Tibial artery (tissue), 4 donors: ENCODE results near the gene SPHK1.
A peak's percentile ranks its signal among the peaks of the same experiment; 100 is the strongest.
"Not testable (repeated sequence)": the region's sequence is repeated elsewhere in the genome, so short reads cannot be mapped to it uniquely, and the experiment has no call there.

Source experiments
- DNase-seq, 2 donors: peaks; one replicate each; pipeline ENCODE4 v3.0.0-alpha.2; 2019
- H3K27ac ChIP-seq, 2 donors: fragments of 200-600 bp; sonication (generic) in 1 of 2; 1 replicate in 1 of 2; 2 replicates in 1 of 2; pipeline ENCODE4 v1.5.1; 2018 to 2019; ENCODE audit warnings: mild to moderate bottlenecking in 1 of 2
- H3K27me3 ChIP-seq, 2 donors: fragments of 200-600 bp; sonication (generic) in 1 of 2; one replicate each; pipeline versions ENCODE4 v1.5.1 to v1.6.0; 2016 to 2019
- H3K36me3 ChIP-seq, 3 donors: fragments of 200-600 bp; sonication (generic) in 2 of 3; one replicate each; pipeline ENCODE4 v1.5.1; 2016 to 2019; ENCODE audit warnings: mild to moderate bottlenecking in 2 of 3
- H3K4me1 ChIP-seq, 4 donors: fragments of 200-600 bp; sonication (generic) in 2 of 4; 1 replicate in 3 of 4; 2 replicates in 1 of 4; pipeline ENCODE4 v1.5.1; 2016 to 2019
- H3K4me3 ChIP-seq, 2 donors: fragments of 200-600 bp; sonication (generic) in 1 of 2; 1 replicate in 1 of 2; 2 replicates in 1 of 2; pipeline ENCODE4 v1.5.1; 2018 to 2019; ENCODE audit warnings: mild to moderate bottlenecking in 2 of 2
- H3K9me3 ChIP-seq, 3 donors: fragments of 200-600 bp; sonication (generic) in 1 of 3; one replicate each; pipeline ENCODE4 v1.5.1; 2016 to 2019
- intact Hi-C: fragments of 100-400 bp; cut with DNase I; formaldehyde crosslinking; loops from one replicate; pipeline ENCODE4 v1.15.0; 2023; ENCODE audit warnings: low total_unique reads
- TF ChIP-seq, protein P1 (sequence below), 2 experiments: fragments of 200-600 bp in 1 of 2; fragments of 450-650 bp in 1 of 2; IDR thresholded peaks; one replicate each; pipeline ENCODE4 v1.5.1; 2017 to 2019; ENCODE audit warnings: antibody characterized with exemption in 2 of 2, mild to moderate bottlenecking in 1 of 2, moderate library complexity in 1 of 2

The SPHK1 gene

DNA sequence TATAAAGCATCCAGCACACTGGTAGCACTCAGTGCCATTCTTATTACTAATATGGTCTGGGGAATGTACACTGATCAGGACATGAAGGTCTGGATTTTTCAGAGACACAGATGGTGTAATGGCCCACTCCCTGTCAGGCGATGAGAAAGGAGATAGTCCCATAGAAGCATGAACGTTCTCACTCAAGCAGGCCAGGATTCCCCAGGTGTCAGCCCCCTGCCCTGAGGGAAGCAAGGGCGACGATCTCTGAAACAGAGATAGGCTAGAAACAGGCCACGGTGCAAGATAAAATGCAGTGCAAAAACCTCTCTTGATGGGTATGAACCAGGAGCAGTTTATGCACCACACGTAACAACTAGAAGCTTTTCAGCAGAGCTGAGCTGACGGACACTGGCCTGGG is 41.3 kb upstream of the SPHK1 start:
- no peaks in the 10 kb centered on the region for H3K27me3 ChIP-seq
- no peak overlapping the region for H3K4me3 ChIP-seq
- peaks cover 0 to 11% (median 3%) of the 10 kb centered on the region in 4 donors for H3K4me1 ChIP-seq
- DNase-seq, result no peak
- intact Hi-C loops, result no loop called here
- no peak overlapping the region for H3K27ac ChIP-seq
- no peaks in the 10 kb centered on the region for H3K9me3 ChIP-seq
- peaks cover 46 to 76% (median 58%) of the 10 kb centered on the region in 3 donors for H3K36me3 ChIP-seq
- TF ChIP-seq, protein P1, sequence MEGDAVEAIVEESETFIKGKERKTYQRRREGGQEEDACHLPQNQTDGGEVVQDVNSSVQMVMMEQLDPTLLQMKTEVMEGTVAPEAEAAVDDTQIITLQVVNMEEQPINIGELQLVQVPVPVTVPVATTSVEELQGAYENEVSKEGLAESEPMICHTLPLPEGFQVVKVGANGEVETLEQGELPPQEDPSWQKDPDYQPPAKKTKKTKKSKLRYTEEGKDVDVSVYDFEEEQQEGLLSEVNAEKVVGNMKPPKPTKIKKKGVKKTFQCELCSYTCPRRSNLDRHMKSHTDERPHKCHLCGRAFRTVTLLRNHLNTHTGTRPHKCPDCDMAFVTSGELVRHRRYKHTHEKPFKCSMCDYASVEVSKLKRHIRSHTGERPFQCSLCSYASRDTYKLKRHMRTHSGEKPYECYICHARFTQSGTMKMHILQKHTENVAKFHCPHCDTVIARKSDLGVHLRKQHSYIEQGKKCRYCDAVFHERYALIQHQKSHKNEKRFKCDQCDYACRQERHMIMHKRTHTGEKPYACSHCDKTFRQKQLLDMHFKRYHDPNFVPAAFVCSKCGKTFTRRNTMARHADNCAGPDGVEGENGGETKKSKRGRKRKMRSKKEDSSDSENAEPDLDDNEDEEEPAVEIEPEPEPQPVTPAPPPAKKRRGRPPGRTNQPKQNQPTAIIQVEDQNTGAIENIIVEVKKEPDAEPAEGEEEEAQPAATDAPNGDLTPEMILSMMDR (IDR thresholded peaks at IDR 0.05), result no peak

DNA sequence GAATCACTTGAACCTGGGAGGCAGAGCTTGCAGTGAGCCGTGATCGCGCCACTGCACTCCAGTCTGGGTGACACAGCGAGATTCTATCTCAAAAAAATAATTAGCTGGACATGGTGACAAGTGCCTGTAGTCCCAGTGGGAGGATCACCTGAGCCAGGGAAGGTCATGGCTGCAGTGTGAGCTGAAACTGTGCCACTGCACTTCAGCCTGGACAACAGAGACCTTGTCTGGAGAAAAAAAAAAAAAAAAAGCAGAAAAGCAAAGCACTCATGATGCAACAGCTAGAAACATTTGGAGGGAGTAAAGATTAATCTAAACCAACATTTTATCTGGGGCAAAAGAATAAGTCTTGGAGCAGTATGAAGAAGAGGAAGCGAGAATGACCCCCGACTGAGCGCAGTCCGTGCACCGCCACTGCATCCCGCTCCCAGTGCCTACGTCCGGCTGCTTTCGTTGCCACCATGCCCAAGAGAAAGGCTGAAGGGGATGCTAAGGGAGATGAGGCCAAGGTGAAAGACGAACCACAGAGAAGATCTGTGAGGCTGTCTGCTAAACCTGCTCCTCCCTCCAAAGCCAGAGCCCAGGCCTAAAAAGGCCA is 38.9 kb upstream of the SPHK1 start:
- Histone ChIP-seq H3K4me1 (no peaks in the 10 kb centered on the region), H3K27me3 (no peaks in the 10 kb centered on the region), H3K4me3 (no peak overlapping the region), H3K9me3 (no peaks in the 10 kb centered on the region), H3K27ac (no peak overlapping the region), H3K36me3 (peaks cover 46 to 77% (median 60%) of the 10 kb centered on the region in 3 donors)
- intact Hi-C loops, result no loop called here
- TF ChIP-seq, protein P1 (IDR thresholded peaks at IDR 0.05), result no peak
- peak in 1 of 2 donors; percentile 40 for DNase-seq

DNA sequence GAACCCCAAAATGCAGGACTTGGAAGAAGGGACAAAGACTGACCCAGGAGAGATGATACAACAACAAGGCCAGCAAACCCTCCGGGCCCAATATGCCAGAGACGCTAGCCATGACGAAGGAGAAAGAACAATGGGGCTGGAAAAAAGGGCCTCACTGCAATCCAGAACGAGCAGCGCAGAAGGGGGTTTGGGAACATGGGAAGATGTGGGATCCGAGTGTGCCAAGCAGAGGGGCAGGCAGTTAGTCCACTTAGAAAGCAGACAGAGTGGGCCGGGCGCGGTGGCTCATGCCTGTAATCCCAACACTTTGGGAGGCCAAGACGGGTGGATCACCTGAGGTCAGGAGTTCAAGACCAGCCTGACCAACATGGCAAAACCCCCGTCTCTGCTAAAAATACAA is 37.5 kb upstream of the SPHK1 start:
- Histone ChIP-seq H3K4me1 (peaks cover 0 to 10% (median 8%) of the 10 kb centered on the region in 4 donors), H3K36me3 (peaks cover 42 to 63% (median 54%) of the 10 kb centered on the region in 3 donors)
- intact Hi-C loops, H3K9me3 ChIP-seq, DNase-seq, H3K27me3 ChIP-seq, H3K27ac ChIP-seq, H3K4me3 ChIP-seq: not testable (repeated sequence)

DNA sequence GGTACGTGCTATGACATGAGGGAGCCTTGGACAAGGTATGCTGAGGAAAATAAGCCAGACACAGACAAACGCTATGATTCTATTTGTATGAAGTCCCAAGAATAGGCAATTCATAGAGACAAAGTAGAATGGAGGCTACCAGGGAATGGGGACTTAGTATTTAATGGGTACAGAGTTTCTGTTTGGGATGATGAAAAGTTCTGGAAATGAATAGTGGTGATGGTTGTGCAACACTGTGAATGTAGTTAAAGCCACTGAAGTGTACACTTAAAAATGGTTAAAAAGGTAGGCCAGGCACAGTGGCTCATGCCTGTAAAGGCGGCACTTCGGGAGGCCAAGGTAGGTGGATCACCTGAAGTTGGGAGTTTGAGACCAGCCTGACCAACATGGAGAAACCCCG is 33.9 kb upstream of the SPHK1 start:
- TF ChIP-seq, protein P1 (IDR thresholded peaks at IDR 0.05), result no peak
- intact Hi-C loops, result no loop called here
- no peak overlapping the region for H3K27ac ChIP-seq

DNA sequence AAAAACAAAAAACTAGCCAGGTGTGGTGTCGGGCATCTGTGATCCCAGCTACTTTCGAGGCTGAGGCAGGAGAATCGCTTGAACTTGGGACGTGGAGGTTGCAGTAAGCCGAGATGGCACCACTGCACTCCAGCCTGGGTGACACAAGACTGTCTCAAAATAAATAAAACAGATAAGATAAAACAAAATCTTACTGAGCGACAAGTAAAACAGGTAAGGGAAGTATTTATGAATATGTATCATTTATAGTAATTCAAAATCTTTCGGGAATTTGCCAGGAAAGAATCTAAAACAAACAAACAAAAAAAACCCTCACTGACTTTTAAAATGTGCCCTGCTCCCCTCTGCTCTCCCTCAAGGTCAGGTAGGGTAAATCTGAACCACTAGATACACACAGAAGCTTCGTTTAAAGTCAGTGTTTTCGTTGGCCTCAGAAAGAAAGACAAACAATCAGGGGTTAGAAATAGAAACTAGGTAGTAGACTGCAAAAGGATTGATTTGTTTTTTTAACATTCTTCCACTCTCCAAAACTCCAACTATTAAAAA is 32.8 kb upstream of the SPHK1 start:
- H3K4me1 ChIP-seq, result peaks cover 0 to 26% (median 22%) of the 10 kb centered on the region in 4 donors
- H3K27ac ChIP-seq, result peak overlapping the region in 1 of 2 donors; percentile 81
- no peak overlapping the region for H3K4me3 ChIP-seq
- TF ChIP-seq, protein P1 (IDR thresholded peaks at IDR 0.05), result no peak
- H3K36me3 ChIP-seq, result peaks cover 12 to 18% (median 16%) of the 10 kb centered on the region in 3 donors
- DNase-seq, result no peak
- intact Hi-C loops, result no loop called here
- H3K9me3 ChIP-seq, result no peaks in the 10 kb centered on the region
- peaks cover 0 to 3% of the 10 kb centered on the region in 2 donors for H3K27me3 ChIP-seq

More for the DNA sequence above, 33.9 kb upstream of the SPHK1 start:
- Histone ChIP-seq H3K27me3 (peaks cover 0 to 2% of the 10 kb centered on the region in 2 donors), H3K36me3 (peaks cover 18 to 29% (median 26%) of the 10 kb centered on the region in 3 donors), H3K4me3 (no peak overlapping the region), H3K4me1 (peaks cover 0 to 26% (median 22%) of the 10 kb centered on the region in 4 donors), H3K9me3 (no peaks in the 10 kb centered on the region)
- DNase-seq, result no peak

DNA sequence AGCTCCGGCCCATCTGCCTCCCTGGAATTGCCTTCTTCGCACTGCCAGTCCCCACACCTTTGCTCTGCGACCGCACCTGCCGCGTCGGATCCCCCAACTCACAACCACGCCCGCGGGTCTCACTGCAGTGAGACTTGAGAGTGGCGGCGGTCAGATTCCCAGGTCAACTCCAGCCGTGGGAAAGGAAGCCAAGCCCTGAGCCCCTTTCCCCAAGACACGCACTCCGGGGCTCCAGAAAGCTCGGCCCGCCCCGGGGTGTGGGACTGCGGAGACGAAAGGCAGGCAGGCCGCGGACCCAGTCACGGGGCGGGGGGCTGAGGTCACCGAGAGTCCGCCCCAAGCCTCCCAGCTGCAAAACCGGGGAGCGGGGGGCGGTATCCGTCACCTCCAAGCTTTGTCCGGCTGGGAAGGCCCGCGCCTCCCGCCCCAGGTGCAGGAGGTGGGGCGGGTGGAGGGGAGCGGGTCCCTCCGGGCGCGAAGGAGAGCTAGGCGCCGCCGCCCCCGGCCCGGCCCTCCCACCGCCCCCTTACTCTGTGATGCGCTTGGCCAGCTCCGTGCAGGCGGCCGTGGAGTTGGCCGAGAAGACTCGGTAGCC is 31.3 kb upstream of the SPHK1 start:
- Histone ChIP-seq H3K27ac (peak overlapping the region; percentile 74 to 81), H3K27me3 (peaks cover 0 to 3% of the 10 kb centered on the region in 2 donors), H3K36me3 (peaks cover under 1 to 4% (median 1%) of the 10 kb centered on the region in 3 donors), H3K4me3 (peak overlapping the region; percentile 75 to 87), H3K4me1 (peaks cover 0 to 26% (median 22%) of the 10 kb centered on the region in 4 donors), H3K9me3 (no peaks in the 10 kb centered on the region)
- DNase-seq, result peak in 1 of 2 donors; percentile 66
- TF ChIP-seq, protein P1 (IDR thresholded peaks at IDR 0.05), result no peak
- intact Hi-C loops, result no loop called here
